ENCODE measurements around the gene THAP8. TPM values are rescaled to one million over a fixed set of nuclear protein-coding genes. Genes with fewer than 3 reads are reported as not detected.
A peak's percentile ranks its signal among the peaks of the same experiment; 100 is the strongest.

THAP8 gene
- total RNA-seq, 1 experiment from 2014 or later = 5.4 TPM

DNA sequence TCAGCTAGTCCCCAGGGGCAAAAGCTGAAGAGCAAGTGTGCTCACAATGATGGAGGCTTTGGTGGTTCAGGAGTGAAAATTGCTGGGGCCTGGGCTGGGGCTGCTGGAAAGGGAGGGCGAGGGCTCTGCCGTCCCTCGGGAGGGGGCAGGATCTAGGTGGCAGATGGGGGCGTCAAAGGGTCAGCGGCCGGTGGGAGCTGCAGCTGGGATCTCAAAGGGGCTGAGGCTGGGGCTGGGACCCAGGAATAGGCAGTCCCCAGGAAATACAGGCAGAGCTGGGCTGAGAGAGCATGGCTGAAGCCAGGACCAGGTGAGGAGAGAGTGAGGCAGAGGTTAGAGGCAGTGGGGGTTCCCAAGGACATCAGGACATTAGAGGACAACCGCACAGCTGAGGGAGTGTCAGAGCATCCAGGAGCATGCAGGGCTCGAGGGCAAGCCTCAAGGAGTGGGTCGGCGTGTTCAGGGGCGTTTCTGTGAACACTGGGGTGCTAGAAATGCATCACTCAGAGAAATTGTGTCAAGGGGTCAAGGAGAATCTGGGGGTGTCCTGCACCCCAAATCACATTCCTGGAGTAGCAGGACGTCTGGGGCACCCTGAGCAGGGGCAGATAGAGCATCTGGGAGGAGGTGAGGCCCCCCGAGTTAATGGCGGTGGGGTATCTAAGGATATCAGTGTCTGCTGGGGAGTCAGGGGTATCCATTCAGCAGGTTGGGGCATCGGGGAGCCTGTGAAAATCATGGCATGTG lies 44.3 kb downstream of the THAP8 start:
- no peak overlapping the region for H3K23ac ChIP-seq (ENCODE audit: insufficient read length, low read depth, low read length)
- H3K36me3 Mint-ChIP-seq (ENCODE audit: insufficient read depth in 1 of 3, low read depth in 3 of 3) = peaks cover 5 to 18% (median 14%) of the 10 kb centered on the region in 3 experiments
- peak overlapping the region; percentile 57 to 79 for H3K4me3 Mint-ChIP-seq
- H3K23me2 ChIP-seq (ENCODE audit: insufficient read length, low read depth, low read length, poor library complexity, severe bottlenecking) = peaks cover 24% of the 10 kb centered on the region
- no peak overlapping the region for H2AFZ ChIP-seq (ENCODE audit: low read length)
- DNase-seq = no peak
- no peaks in the 10 kb centered on the region for H3K79me2 ChIP-seq (ENCODE audit: insufficient read depth, low read length)
- peak overlapping the region in 2 of 3 experiments; percentile 18 to 52; a peak in 3 of 7 replicates for H3K27ac Mint-ChIP-seq
- H2BK5ac ChIP-seq (ENCODE audit: insufficient read length, low read length) = no peak overlapping the region
- peak overlapping the region; percentile 80 for H3K18ac ChIP-seq (ENCODE audit: insufficient read length, low read depth, low read length)
- no peak overlapping the region; the same call in 1 of the 2 replicates for H3K14ac ChIP-seq (ENCODE audit: insufficient read depth, low read length)
- H4K8ac ChIP-seq (replicated peaks; ENCODE audit: insufficient read length, low read depth, low read length) = no peak overlapping the region
- H3T11ph ChIP-seq (ENCODE audit: low read length) = no peak overlapping the region
- no peaks in the 10 kb centered on the region for H3K9me3 ChIP-seq (ENCODE audit: control insufficient read depth, low read depth, low read length)
- no peaks in the 10 kb centered on the region for H4K20me1 ChIP-seq (ENCODE audit: control insufficient read depth, insufficient read depth, insufficient read length)
- H3K27me3 Mint-ChIP-seq (ENCODE audit: low read depth) = peaks cover 1% of the 10 kb centered on the region
- no peak overlapping the region for H3K4ac ChIP-seq (ENCODE audit: low read depth, low read length)
- no peak for TF ChIP-seq CTCF (conservative IDR thresholded peaks at IDR 0.05)
- no peak overlapping the region for H2BK12ac ChIP-seq (ENCODE audit: insufficient read length, low read depth, low read length)
- no peaks in the 10 kb centered on the region for H3K27me3 ChIP-seq (ENCODE audit: insufficient read depth, low read length)
- H2BK120ac ChIP-seq (ENCODE audit: low read depth, low read length, poor library complexity, severe bottlenecking) = no peak overlapping the region
- no peak overlapping the region for H4K5ac ChIP-seq (ENCODE audit: insufficient read length, low read depth, low read length)
- H3K4me2 ChIP-seq (ENCODE audit: insufficient read depth, insufficient read length, low read length) = peak overlapping the region; percentile 26
- H3K4me1 ChIP-seq (ENCODE audit: insufficient read depth, low read length) = no peaks in the 10 kb centered on the region
- H2BK15ac ChIP-seq (ENCODE audit: low read depth, low read length) = no peak overlapping the region
- H3K79me1 ChIP-seq (ENCODE audit: insufficient read depth, low read depth, low read length, poor library complexity, severe bottlenecking) = no peaks in the 10 kb centered on the region
- no peak overlapping the region for H2AK5ac ChIP-seq (ENCODE audit: insufficient read length, low read length)
- no peaks in the 10 kb centered on the region; a peak in 2 of 5 replicates for H3K9me3 Mint-ChIP-seq
- no peak overlapping the region for H2BK20ac ChIP-seq (ENCODE audit: low read depth, low read length, poor library complexity, severe bottlenecking)
- no peak overlapping the region for H3K9ac ChIP-seq (ENCODE audit: extremely low read depth, insufficient read length, low read length)
- no peak overlapping the region for H3K56ac ChIP-seq (ENCODE audit: insufficient read length, low read depth, low read length)
- no peak overlapping the region for H4K91ac ChIP-seq (ENCODE audit: insufficient read length, low read depth, low read length)
- WGBS (ENCODE audit: extremely low coverage, insufficient read length, low lambda C conversion rate) = no CpG with 5 or more reads among the region's 15 CpGs
- peaks cover 30 to 35% of the 10 kb centered on the region in 2 experiments for H3K4me1 Mint-ChIP-seq
- no peak overlapping the region for H3K27ac ChIP-seq (ENCODE audit: insufficient read length, low read depth, low read length)
